Hematopoietic multipotent progenitor cell treated with erythropoietin and hydrocortisone succinate and interleukin-3 and kit ligand, for 4 days (in vitro differentiated cells): Measurements from ENCODE around the gene RAD50.

ENCODE experiments used
- DNase-seq: peaks from one replicate; pipeline ENCODE4 v3.0.0-alpha.2; 2015

The RAD50 gene

GRCh38 chr5:132637241-132637640 lies 80.5 kb downstream of the RAD50 start:
- no peak for DNase-seq

GRCh38 chr5:132639706-132640130 lies 82.9 kb downstream of the RAD50 start:
- no peak for DNase-seq

GRCh38 chr5:132640613-132641012 lies 83.8 kb downstream of the RAD50 start:
- DNase-seq = no peak

GRCh38 chr5:132641241-132641723 lies 84.5 kb downstream of the RAD50 start:
- no peak for DNase-seq

- DNase-seq = no peak
These were observed 85.1 kb downstream of the RAD50 start for GRCh38 chr5:132641841-132642240.

GRCh38 chr5:132644177-132644576 lies 87.4 kb downstream of the RAD50 start:
- DNase-seq = no peak

- no peak for DNase-seq
These were observed 89.9 kb downstream of the RAD50 start for GRCh38 chr5:132646583-132647266.

- DNase-seq = no peak
These were observed 90.7 kb downstream of the RAD50 start for GRCh38 chr5:132647473-132647872.

DNA sequence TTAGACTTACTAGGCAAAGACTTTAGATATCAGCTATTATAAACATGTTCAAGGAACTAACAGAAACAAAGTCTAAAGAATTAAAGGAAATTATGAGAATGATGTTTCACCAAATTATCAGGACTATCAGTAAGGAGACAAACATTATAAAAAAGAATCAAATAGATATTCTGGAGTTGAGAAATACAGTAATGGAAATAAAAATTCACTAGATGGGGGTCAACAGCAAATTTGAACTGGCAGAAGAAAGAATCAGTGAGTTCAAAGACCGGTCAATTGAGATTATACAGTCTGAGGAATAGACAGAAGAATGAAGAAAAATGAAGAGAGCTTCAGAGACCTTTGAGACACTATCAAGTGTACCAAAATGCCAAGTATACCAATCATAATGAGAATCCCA lies 91.6 kb downstream of the RAD50 start:
- no peak for DNase-seq

DNA sequence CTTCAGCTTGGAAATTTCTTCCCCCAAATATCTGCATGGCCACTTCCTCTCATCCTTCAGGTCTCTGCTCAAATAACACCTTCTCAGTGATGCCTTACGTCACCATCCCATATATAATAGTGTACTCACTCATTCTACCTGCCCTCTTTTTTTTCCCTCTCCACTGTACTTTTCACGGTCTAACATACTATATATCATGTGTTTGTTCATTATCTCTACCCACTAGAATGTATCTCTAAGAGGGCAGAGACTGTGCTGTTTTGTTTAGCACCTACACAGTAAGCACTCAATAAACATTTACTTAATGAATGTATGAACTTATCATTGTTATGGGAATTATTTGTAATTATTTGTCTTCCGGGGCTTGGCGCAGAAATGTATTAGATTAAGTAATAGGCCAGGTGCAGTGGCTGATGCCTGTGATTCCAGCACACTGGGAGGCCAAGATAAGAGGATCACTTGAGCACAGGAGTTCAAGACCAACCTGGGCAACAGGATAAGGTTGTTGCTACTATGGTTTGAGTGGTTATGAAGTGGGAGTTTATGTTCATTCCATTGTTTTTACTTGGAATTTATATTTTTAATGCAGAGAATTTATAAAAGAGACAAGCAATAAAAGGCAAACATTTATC lies 95.2 kb downstream of the RAD50 start:
- DNase-seq = peak; percentile 63

GRCh38 chr5:132653716-132654115 lies 96.9 kb downstream of the RAD50 start:
- no peak for DNase-seq

DNA sequence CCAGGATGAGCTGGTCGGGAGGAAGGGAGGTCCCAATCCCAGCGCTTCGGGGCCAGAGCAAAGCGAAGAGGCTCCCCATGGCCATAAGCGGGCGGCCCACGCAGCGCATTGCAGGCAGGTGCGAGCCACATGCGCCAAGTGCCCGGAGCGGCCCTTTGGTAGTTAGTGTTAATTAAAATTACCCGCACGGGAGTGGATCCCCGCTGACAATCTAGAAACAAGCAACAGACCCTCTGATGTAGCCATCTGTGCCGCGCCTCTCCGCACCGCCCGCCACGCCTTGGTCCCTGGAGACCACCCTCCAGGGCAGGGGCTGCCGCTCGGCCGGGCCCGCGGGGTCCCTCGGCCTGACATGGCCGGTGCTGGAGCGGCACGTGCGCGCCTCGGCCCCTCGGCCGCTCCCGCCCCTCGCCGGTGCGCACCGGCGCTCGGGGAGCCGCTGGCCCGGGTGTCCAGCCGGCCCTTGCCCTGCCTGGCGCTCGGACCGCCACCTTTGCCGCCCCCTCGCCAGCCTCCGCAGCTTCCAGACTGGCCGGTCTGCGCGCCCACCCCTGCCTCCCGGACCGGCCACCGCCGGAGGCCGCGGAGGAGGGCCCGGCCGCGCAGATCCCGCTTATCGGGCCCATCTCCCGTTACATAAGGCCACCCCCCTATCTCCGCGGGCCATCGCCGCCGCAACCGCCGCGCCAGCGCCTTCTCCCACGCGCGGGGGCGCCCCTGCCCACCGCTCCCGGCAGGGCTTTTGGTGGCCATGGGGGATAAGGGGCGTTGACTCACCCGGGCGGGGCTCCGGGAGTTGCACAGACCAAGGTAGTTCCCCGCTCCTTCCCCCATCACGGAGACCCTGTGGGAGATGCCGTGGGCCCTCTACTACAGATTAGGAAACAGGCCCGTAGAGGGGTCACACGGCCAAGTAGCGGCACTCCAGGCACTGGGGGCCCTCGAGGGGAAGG lies 99.3 kb downstream of the RAD50 start:
- peak; percentile 67 for DNase-seq

DNA sequence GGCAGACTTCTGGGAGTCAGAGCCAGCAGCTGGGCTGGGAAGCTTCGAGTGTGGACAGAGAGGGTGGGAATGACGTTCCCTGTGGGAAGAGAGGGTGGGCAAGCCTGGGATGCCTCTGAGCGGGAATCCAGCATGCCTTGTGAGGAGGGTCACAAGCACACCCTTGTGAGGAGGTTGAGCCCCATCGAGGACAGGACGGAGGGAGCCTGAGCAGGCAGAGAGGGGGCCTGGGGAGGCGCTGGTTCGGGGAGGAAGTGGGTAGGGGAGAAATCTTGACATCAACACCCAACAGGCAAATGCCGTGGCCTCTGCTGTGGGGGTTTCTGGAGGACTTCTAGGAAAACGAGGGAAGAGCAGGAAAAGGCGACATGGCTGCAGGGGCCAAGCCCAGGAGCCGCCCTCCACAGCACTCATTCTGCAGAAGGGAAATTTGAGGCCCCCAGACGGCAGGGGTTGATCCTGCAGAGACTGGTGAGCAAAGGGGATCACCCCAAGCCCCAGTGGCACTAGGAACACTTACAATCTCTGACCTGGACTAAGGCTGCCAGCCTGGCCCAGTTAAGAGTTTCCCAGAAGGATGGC lies 100.1 kb downstream of the RAD50 start:
- no peak for DNase-seq

DNA sequence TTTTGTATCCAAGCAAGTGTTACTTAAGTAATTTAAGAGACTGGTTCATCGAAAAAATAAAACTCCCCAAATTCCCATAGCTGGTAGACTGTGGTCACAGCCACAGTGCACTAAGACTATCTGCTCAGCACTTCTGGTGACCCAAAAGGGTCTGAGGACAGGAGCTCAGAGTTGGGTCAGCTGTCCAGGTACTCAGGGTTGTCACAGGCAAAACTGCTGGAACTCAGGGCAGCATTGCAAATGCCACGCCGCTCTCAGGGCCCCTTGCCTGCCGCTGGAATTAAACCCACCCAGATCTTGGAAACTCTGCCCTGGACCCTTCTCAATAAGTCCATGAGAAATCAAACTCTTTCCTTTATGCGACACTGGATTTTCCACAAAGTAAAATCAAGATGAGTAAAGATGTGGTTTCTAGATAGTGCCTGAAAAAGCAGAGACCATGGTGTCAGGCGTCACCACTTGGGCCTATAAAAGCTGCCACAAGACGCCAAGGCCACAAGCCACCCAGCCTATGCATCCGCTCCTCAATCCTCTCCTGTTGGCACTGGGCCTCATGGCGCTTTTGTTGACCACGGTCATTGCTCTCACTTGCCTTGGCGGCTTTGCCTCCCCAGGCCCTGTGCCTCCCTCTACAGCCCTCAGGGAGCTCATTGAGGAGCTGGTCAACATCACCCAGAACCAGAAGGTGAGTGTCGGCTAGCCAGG lies 101.1 kb downstream of the RAD50 start, which contains the start of gene IL13:
Gene IL13 (plus strand): TSS at position 498 of the 705 bp plus-strand sequence. CDS start 14 bp downstream, at position 512.
- DNase-seq = peak; percentile 44

DNA sequence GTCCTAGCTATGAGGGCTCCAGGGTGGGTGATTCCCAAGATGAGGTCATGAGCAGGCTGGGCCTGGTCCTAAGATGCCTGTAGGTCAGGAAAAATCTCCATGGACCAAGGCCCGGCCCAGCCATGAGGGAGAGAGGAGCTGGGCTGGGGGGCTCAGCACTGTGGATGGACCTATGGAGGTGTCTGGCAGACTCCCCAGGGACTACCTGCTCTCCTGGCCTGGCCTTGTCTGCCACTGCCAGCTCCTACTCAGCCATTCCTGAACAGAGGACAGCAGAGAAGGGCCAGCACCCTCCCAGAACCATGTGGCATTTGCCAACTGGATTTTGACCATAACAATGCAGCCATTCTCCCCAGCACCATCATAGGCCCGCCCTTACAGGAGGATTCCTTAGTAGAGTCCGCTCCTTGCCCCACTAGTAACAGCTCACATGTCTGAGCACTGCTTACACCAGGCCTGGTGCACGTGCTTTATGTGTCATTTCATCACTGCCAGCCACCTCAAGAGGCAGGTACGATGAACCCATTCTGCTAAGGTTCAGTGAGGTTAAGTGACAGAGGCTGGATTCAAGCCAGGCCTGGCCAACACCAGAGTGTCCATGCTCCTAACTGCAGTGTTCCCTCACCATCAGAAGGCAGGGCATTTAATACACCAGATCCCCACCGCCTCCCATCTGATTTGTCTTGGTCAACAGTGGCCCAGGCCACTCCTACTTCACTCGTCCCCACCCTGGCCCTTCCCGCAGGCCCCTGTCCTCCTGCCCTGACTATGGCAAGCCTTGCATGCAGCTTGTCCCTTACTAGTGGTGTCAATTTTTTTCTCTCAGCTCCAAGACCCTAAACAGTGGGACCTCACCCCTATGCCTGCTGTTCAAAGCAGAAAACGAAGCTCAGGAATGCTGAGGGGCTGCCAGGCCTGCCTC lies 101.9 kb downstream of the RAD50 start:
- DNase-seq = no peak

GRCh38 chr5:132659598-132660493 lies 103.1 kb downstream of the RAD50 start:
- DNase-seq = no peak

GRCh38 chr5:132661231-132662003 lies 104.6 kb downstream of the RAD50 start:
- DNase-seq = peak; percentile 31

- no peak for DNase-seq
These were observed 105.2 kb downstream of the RAD50 start for GRCh38 chr5:132662004-132662401.
